Natural killer cell (primary cell): ENCODE data around the gene AKAP1. TPM values are rescaled to one million over a fixed set of nuclear protein-coding genes. Genes with fewer than 3 reads are reported as not detected.

Experiments used
- ATAC-seq, 3 donors: fragments of 150-1000 bp in 2 of 3; fragments of 200-7000 bp in 1 of 3; cut with Tn5 transposase; 1 replicate in 1 of 3; 2 replicates in 2 of 3; pipeline ENCODE4 v1.10.0; 2021; ENCODE audit warnings: mild to moderate bottlenecking in 2 of 3, moderate library complexity in 2 of 3
- DNase-seq, 2 donors: peaks; one replicate each; pipeline versions ENCODE4 v3.0.0 to v3.0.0-alpha.2; 2013 to 2021; ENCODE audit warnings: mixed read lengths in 1 of 2
- H3K27ac ChIP-seq: one replicate; pipeline ENCODE4 v1.5.1; 2013; ENCODE audit warnings: mild to moderate bottlenecking, low read length
- H3K27me3 ChIP-seq: one replicate; pipeline ENCODE4 v1.6.1; 2013; ENCODE audit warnings: low read length; ENCODE audit not compliant: control insufficient read depth, insufficient read depth
- H3K36me3 ChIP-seq: one replicate; pipeline ENCODE4 v1.6.1; 2013; ENCODE audit warnings: low read length; ENCODE audit not compliant: control insufficient read depth, insufficient read depth
- H3K4me1 ChIP-seq: one replicate; pipeline ENCODE4 v1.6.1; 2013; ENCODE audit warnings: low read length; ENCODE audit not compliant: control insufficient read depth, insufficient read depth
- H3K4me3 ChIP-seq: one replicate; pipeline ENCODE4 v1.5.1; 2013; ENCODE audit warnings: low read length
- H3K9me3 ChIP-seq: one replicate; pipeline ENCODE4 v1.6.1; 2013; ENCODE audit warnings: low read length; ENCODE audit not compliant: control insufficient read depth, insufficient read depth
- H3K27ac Mint-ChIP-seq, 2 donors: one replicate each; pipeline ENCODE4 v1.8.0; 2022; ENCODE audit warnings: mild to moderate bottlenecking in 2 of 2, mixed read lengths in 2 of 2, moderate library complexity in 1 of 2
- H3K27me3 Mint-ChIP-seq, 2 donors: one replicate each; pipeline ENCODE4 v1.8.0; 2022; ENCODE audit warnings: low read depth in 2 of 2, mixed read lengths in 2 of 2
- H3K36me3 Mint-ChIP-seq: one replicate; pipeline ENCODE4 v1.8.0; 2022; ENCODE audit warnings: mixed read lengths
- H3K4me1 Mint-ChIP-seq, 2 donors: one replicate each; pipeline ENCODE4 v1.8.0; 2022; ENCODE audit warnings: mixed read lengths in 2 of 2
- H3K4me3 Mint-ChIP-seq: one replicate; pipeline ENCODE4 v1.8.0; 2022; ENCODE audit warnings: mild to moderate bottlenecking, moderate library complexity, mixed read lengths
- H3K9me3 Mint-ChIP-seq, 2 donors: one replicate each; pipeline ENCODE4 v1.8.0; 2022; ENCODE audit warnings: mixed read lengths in 2 of 2
- CTCF ChIP-seq: fragments of 200-600 bp; IDR thresholded peaks from one replicate; pipeline ENCODE4 v1.8.0; 2022; ENCODE audit warnings: antibody characterized with exemption
- WGBS: methylation state at CpG from one replicate; pipeline ENCODE4 v1.1.7; 2013; ENCODE audit warnings: missing lambda C conversion rate; ENCODE audit not compliant: insufficient coverage; 5-methylcytosine and 5-hydroxymethylcytosine counted together
- intact Hi-C: fragments of 100-400 bp; cut with micrococcal nuclease; formaldehyde crosslinking; loops from one replicate; pipeline ENCODE4 v1.14.2; 2022
- total RNA-seq, 4 donors: library from RNA; stranded (reverse); fragments of 120-200 nt in 1 of 4; gene quantifications; one replicate each; pipeline versions ENCODE4 v1.2.3 to v1.2.4, GENCODE V29; 2013 to 2022

Gene AKAP1
- total RNA-seq, 3 donors from 2014 or later (not counting 1 experiment from before 2014, with no cell fraction given), result 9.8 to 15.8 (median 11.4) TPM

- no peak overlapping the region for H3K4me3 Mint-ChIP-seq
- 94% methylated on average over 2 of the region's 2 CpGs for WGBS
- ATAC-seq (no peak), DNase-seq (no peak)
- H3K36me3 Mint-ChIP-seq, result no peaks in the 10 kb centered on the region
- no peaks in the 10 kb centered on the region for H3K36me3 ChIP-seq
- H3K9me3 Mint-ChIP-seq, result no peaks in the 10 kb centered on the region
- no peak overlapping the region for H3K4me3 ChIP-seq
- no peaks in the 10 kb centered on the region for H3K9me3 ChIP-seq
- peaks cover 1% of the 10 kb centered on the region for H3K27me3 ChIP-seq
- TF ChIP-seq CTCF, result no peak
- H3K4me1 ChIP-seq, result no peaks in the 10 kb centered on the region
- no peaks in the 10 kb centered on the region for H3K4me1 Mint-ChIP-seq
- H3K27me3 Mint-ChIP-seq, result peaks cover 7% of the 10 kb centered on the region in 2 donors
- intact Hi-C loops, result no loop called here
- H3K27ac Mint-ChIP-seq, result no peak overlapping the region
- H3K27ac ChIP-seq, result no peak overlapping the region
Observed at GRCh38 chr17:57068707-57069106, 16.3 kb upstream of the AKAP1 start.

- H3K4me3 Mint-ChIP-seq, result no peak overlapping the region
- no peak overlapping the region for H3K27ac Mint-ChIP-seq
- Histone ChIP-seq H3K9me3 (no peaks in the 10 kb centered on the region), H3K27me3 (no peaks in the 10 kb centered on the region), H3K36me3 (no peaks in the 10 kb centered on the region), H3K4me3 (no peak overlapping the region), H3K27ac (no peak overlapping the region), H3K4me1 (no peaks in the 10 kb centered on the region)
- no peaks in the 10 kb centered on the region for H3K4me1 Mint-ChIP-seq
- H3K27me3 Mint-ChIP-seq, result peaks cover 7 to 21% of the 10 kb centered on the region in 2 donors
- ATAC-seq (no peak), DNase-seq (no peak)
- 84% methylated on average over 4 of the region's 5 CpGs for WGBS
- H3K36me3 Mint-ChIP-seq, result no peaks in the 10 kb centered on the region
- intact Hi-C loops, result no loop called here
- H3K9me3 Mint-ChIP-seq, result no peaks in the 10 kb centered on the region
- no peak for TF ChIP-seq CTCF
Observed at GRCh38 chr17:57071991-57072944, 12.8 kb upstream of the AKAP1 start.

GRCh38 chr17:57073626-57074025 is 11.4 kb upstream of the AKAP1 start:
- 77% methylated on average over 2 of the region's 2 CpGs for WGBS
- DNase-seq (no peak), ATAC-seq (no peak)
- Mint-ChIP-seq H3K4me3 (no peak overlapping the region), H3K9me3 (no peaks in the 10 kb centered on the region), H3K36me3 (no peaks in the 10 kb centered on the region), H3K27ac (no peak overlapping the region), H3K4me1 (no peaks in the 10 kb centered on the region), H3K27me3 (peaks cover 4 to 21% of the 10 kb centered on the region in 2 donors)
- no peaks in the 10 kb centered on the region for H3K9me3 ChIP-seq
- no peak for TF ChIP-seq CTCF
- H3K27me3 ChIP-seq, result no peaks in the 10 kb centered on the region
- no peak overlapping the region for H3K4me3 ChIP-seq
- no peak overlapping the region for H3K27ac ChIP-seq
- intact Hi-C loops, result no loop called here
- no peaks in the 10 kb centered on the region for H3K4me1 ChIP-seq
- H3K36me3 ChIP-seq, result no peaks in the 10 kb centered on the region
